OCI-LY7 (cell line): ENCODE measurements around the gene BMPER. TPM values are rescaled to one million over a fixed set of nuclear protein-coding genes. Genes with fewer than 3 reads are reported as not detected.

Experiments
- BruUV-seq: library from RNA; stranded (reverse); fragments of 400-500 nt; replicated peaks from 2 replicates; lab custom pipeline; 2021; lab: Mats Ljungman, UMichigan
- CTCF ChIA-PET: fragments of 300-600 bp; sonication (Branson Sonifier 250); formaldehyde crosslinking; loops from one replicate; lab custom pipeline; 2022; ENCODE audit warnings: antibody characterized with exemption; ENCODE audit not compliant: unreplicated experiment; lab: Charles Lee
- POLR2A ChIA-PET: fragments of 300-600 bp; sonication (Branson Sonifier 250); formaldehyde crosslinking; loops from one replicate; lab custom pipeline; 2022; ENCODE audit warnings: antibody characterized with exemption; lab: Charles Lee
- DNase-seq: peaks from one replicate; pipeline ENCODE4 v3.0.0-alpha.2; 2015; ENCODE audit warnings: low spot score
- H2AFZ ChIP-seq: fragments of 200-600 bp; sonication (generic), shearing (Covaris generic); 2 replicates; pipeline ENCODE4 v1.6.1; 2014; ENCODE audit warnings: mild to moderate bottlenecking, antibody characterized with exemption, low read length, moderate library complexity
- H3K27ac ChIP-seq: fragments of 200-600 bp; sonication (generic); 2 replicates; pipeline ENCODE4 v1.5.1; 2014; ENCODE audit warnings: mixed run types, low read depth, mild to moderate bottlenecking, moderate library complexity, low read length, inconsistent platforms; ENCODE audit not compliant: poor library complexity, severe bottlenecking
- H3K36me3 ChIP-seq: fragments of 200-600 bp; sonication (generic); 2 replicates; pipeline ENCODE4 v1.6.1; 2014; ENCODE audit warnings: mild to moderate bottlenecking, antibody characterized with exemption, low read length, moderate library complexity, mixed read lengths; ENCODE audit not compliant: insufficient read depth
- H3K4me1 ChIP-seq: fragments of 200-600 bp; sonication (generic); 2 replicates; pipeline ENCODE4 v1.5.1; 2014; ENCODE audit warnings: mild to moderate bottlenecking, low read length; ENCODE audit not compliant: insufficient read depth, poor library complexity, severe bottlenecking
- H3K4me2 ChIP-seq: fragments of 200-600 bp; sonication (generic); 2 replicates; pipeline ENCODE4 v1.6.1; 2014; ENCODE audit warnings: mild to moderate bottlenecking, low read length
- H3K4me3 ChIP-seq: fragments of 200-600 bp; sonication (generic); 2 replicates; pipeline ENCODE4 v1.5.1; 2014; ENCODE audit warnings: mild to moderate bottlenecking, low read depth, low read length; ENCODE audit not compliant: poor library complexity, severe bottlenecking
- H3K79me2 ChIP-seq: fragments of 200-600 bp; sonication (generic); 2 replicates; pipeline ENCODE4 v1.6.1; 2016; ENCODE audit warnings: low read depth, mild to moderate bottlenecking, low read length, moderate library complexity, mixed read lengths; ENCODE audit not compliant: insufficient read depth
- H3K9me2 ChIP-seq: fragments of 200-600 bp; sonication (generic); 2 replicates; pipeline ENCODE4 v1.6.1; 2016; ENCODE audit warnings: mild to moderate bottlenecking, low read length, mixed read lengths; ENCODE audit not compliant: insufficient read depth
- H3K9me3 ChIP-seq: fragments of 200-600 bp; sonication (generic); 2 replicates; pipeline ENCODE4 v1.6.1; 2014; ENCODE audit warnings: mild to moderate bottlenecking, mixed run types, low read length, mixed read lengths
- H4K20me1 ChIP-seq: fragments of 200-600 bp; sonication (generic); 2 replicates; pipeline ENCODE4 v1.6.1; 2014; ENCODE audit warnings: mild to moderate bottlenecking, antibody characterized with exemption, low read length, moderate library complexity, mixed read lengths; ENCODE audit not compliant: insufficient read depth
- CTCF ChIP-seq: fragments of 200-600 bp; sonication (generic); conservative IDR thresholded peaks from 2 replicates; pipeline ENCODE4 v1.5.1; 2014; ENCODE audit warnings: mild to moderate bottlenecking, antibody characterized with exemption, low read length, moderate library complexity, mixed read lengths
- EZH2phosphoT487 ChIP-seq: fragments of 200-600 bp; sonication (generic); IDR thresholded peaks from 2 replicates; pipeline ENCODE4 v1.6.1; 2018; ENCODE audit warnings: low read depth, borderline replicate concordance, mild to moderate bottlenecking, mixed run types, antibody characterized with exemption, low read length, moderate library complexity, mixed read lengths
- intact Hi-C: fragments of 100-400 bp; cut with micrococcal nuclease; formaldehyde crosslinking; loops from one replicate; pipeline ENCODE4 v1.10.0; 2022; ENCODE audit not compliant: unreplicated experiment
- total RNA-seq, 2 experiments: library from RNA; depleted of rRNA in 1 of 2; stranded (reverse); fragments of >200 nt in 1 of 2; shearing (Covaris generic) in 1 of 2; gene quantifications; 2 replicates each; pipeline ENCODE4 v1.2.3, GENCODE V29; 2014 to 2022

BMPER gene
- total RNA-seq, 2 experiments from 2014 or later = not detected

GRCh38 chr7:34086981-34087380 lies 181.6 kb downstream of the BMPER start:
- no peak for DNase-seq
- no peak overlapping the region for H2AFZ ChIP-seq
- H3K36me3 ChIP-seq = no peaks in the 10 kb centered on the region
- no peak overlapping the region for H3K4me2 ChIP-seq
- ChIA-PET CTCF (interaction anchor here (0.5 kb wide), 1 partner anchor 249 kb away, joined by 3 read pairs; no protein-coding TSS in a partner anchor), POLR2A (no interaction called here)
- H3K9me2 ChIP-seq = no peaks in the 10 kb centered on the region
- no TSS peak for BruUV-seq
- H3K9me3 ChIP-seq = no peaks in the 10 kb centered on the region
- no peaks in the 10 kb centered on the region for H3K79me2 ChIP-seq
- no peak overlapping the region for H3K4me3 ChIP-seq
- no peaks in the 10 kb centered on the region for H3K4me1 ChIP-seq
- intact Hi-C loops = no loop called here
- no peak overlapping the region for H3K27ac ChIP-seq
- TF ChIP-seq CTCF (no peak), EZH2phosphoT487 (no peak)
- H4K20me1 ChIP-seq = no peaks in the 10 kb centered on the region

- intact Hi-C loops = no loop called here
- Histone ChIP-seq H3K9me3 (no peaks in the 10 kb centered on the region), H4K20me1 (no peaks in the 10 kb centered on the region), H2AFZ (no peak overlapping the region), H3K36me3 (no peaks in the 10 kb centered on the region), H3K79me2 (no peaks in the 10 kb centered on the region), H3K4me3 (no peak overlapping the region), H3K4me1 (no peaks in the 10 kb centered on the region), H3K4me2 (no peak overlapping the region), H3K9me2 (no peaks in the 10 kb centered on the region), H3K27ac (no peak overlapping the region)
- no TSS peak for BruUV-seq
- TF ChIP-seq CTCF = peak; percentile 59
- no peak for TF ChIP-seq EZH2phosphoT487
- ChIA-PET CTCF (no interaction called here), POLR2A (no interaction called here)
- no peak for DNase-seq
Measured at GRCh38 chr7:34087892-34088891, 182.9 kb downstream of the BMPER start.

GRCh38 chr7:34090816-34091215 lies 185.5 kb downstream of the BMPER start:
- H3K9me3 ChIP-seq = no peaks in the 10 kb centered on the region
- ChIA-PET CTCF (no interaction called here), POLR2A (interaction anchor here (0.6 kb wide), 1 partner anchor 1162 kb away, joined by 3 read pairs; no protein-coding TSS in a partner anchor)
- TF ChIP-seq EZH2phosphoT487 = no peak
- TF ChIP-seq CTCF = no peak
- no peaks in the 10 kb centered on the region for H3K9me2 ChIP-seq
- H3K36me3 ChIP-seq = no peaks in the 10 kb centered on the region
- no TSS peak for BruUV-seq
- no peak overlapping the region for H3K27ac ChIP-seq
- no peak overlapping the region for H2AFZ ChIP-seq
- H3K79me2 ChIP-seq = no peaks in the 10 kb centered on the region
- H3K4me3 ChIP-seq = no peak overlapping the region
- DNase-seq = no peak
- intact Hi-C loops = no loop called here
- no peaks in the 10 kb centered on the region for H4K20me1 ChIP-seq
- no peaks in the 10 kb centered on the region for H3K4me1 ChIP-seq
- no peak overlapping the region for H3K4me2 ChIP-seq
